ENCODE data around the gene RO60. TPM values are rescaled to one million over a fixed set of nuclear protein-coding genes. Genes with fewer than 3 reads are reported as not detected.
A peak's percentile ranks its signal among the peaks of the same experiment; 100 is the strongest.

RO60 gene
- 87.8 and 92.4 TPM in 2 replicates for total RNA-seq
- long read RNA-seq, full-length matches to known transcripts: 320 of 420 reads
- long read RNA-seq, partial matches to known transcripts: 7 of 420 reads
- long read RNA-seq, other reads (novel, unspliced or antisense): 93 of 420 reads

DNA sequence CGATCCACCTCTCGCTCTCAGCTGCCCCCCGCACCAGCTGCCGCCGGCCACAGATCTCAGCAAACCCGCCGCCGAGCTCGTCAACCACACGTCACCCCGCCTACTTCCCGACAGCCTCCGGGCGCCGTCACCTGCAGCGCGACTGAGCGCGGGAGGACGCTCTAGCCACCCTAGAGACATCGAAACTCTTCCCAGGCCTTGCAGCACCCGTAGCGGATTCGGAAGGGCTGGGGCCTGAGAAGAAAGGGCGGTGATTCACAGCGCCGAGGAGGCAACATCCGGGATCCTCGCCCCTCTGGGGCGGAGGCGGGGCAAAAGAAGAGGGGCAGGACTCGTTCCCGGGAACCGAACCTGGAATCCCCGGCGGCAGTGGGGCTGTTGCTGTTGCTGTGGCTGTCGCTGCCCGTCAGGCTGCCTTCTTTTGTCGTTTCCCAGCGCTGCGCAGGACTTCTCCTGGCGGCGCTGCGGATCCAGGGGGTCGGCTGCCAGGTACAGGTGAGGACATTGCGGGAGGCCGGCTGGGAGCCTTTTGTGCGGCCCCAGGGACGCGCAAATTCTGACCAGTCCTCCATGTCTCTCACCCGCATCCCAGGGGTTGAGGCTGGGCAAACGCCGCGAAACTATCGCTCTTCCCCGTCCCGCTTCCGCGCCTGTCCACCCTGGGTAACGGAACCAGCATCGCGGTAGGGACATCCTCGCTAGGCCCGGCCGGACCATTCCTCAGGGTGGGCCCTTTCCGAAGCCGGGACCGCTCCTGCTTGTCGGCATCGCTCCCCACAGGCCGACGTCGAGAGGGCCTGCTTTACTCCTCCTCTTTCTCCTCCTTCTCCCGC is at the start of gene RO60, which contains the start of gene UCHL5:
Gene RO60 (plus strand): TSS at position 331 of the 833 bp plus-strand sequence. CDS start 9,443 bp downstream, outside the sequence.
Gene UCHL5 (minus strand): TSS at position 79 of the 833 bp plus-strand sequence. CDS start 100 bp downstream, outside the sequence.
- TF ChIP-seq, protein P1, sequence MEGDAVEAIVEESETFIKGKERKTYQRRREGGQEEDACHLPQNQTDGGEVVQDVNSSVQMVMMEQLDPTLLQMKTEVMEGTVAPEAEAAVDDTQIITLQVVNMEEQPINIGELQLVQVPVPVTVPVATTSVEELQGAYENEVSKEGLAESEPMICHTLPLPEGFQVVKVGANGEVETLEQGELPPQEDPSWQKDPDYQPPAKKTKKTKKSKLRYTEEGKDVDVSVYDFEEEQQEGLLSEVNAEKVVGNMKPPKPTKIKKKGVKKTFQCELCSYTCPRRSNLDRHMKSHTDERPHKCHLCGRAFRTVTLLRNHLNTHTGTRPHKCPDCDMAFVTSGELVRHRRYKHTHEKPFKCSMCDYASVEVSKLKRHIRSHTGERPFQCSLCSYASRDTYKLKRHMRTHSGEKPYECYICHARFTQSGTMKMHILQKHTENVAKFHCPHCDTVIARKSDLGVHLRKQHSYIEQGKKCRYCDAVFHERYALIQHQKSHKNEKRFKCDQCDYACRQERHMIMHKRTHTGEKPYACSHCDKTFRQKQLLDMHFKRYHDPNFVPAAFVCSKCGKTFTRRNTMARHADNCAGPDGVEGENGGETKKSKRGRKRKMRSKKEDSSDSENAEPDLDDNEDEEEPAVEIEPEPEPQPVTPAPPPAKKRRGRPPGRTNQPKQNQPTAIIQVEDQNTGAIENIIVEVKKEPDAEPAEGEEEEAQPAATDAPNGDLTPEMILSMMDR (IDR thresholded peaks at IDR 0.05; ENCODE audit: unreplicated experiment): no peak
- H3K9me3 Mint-ChIP-seq (ENCODE audit: low read depth): no peaks in the 10 kb centered on the region
- peak within 1 kb of the TSS; percentile 99 for H3K4me3 Mint-ChIP-seq (ENCODE audit: low read depth)
- peak; percentile 84 for DNase-seq (ENCODE audit: low spot score, unreplicated experiment)
- H3K27ac Mint-ChIP-seq: peak within 1 kb of the TSS; percentile 98
- H3K27me3 Mint-ChIP-seq: no peaks in the 10 kb centered on the region
- peaks cover 5% of the 10 kb centered on the region for H3K36me3 Mint-ChIP-seq (ENCODE audit: insufficient read depth)
- peaks cover 22% of the 10 kb centered on the region for H3K4me1 Mint-ChIP-seq (ENCODE audit: low read depth)

DNA sequence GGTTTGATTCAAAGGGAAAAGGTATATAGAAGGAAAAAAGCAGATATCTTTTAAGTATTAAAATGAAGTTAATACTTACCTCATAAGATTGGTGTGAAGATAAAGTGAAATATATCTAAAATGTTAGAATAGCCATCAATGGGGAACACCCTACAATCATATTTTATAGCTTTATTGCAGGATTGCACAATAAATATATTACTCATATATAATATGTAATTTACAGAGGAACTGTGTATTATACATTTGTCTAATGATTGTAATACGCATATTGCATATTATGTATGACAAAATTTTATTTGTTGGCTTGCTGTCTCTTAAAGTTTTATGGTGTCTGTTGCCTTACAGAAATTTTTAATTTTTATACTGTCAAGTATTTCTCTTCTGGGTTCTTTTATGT is 48.0 kb upstream of the RO60 start:
- H3K4me3 Mint-ChIP-seq (ENCODE audit: low read depth): no peak overlapping the region
- peaks cover 23% of the 10 kb centered on the region for H3K4me1 Mint-ChIP-seq (ENCODE audit: low read depth)
- peaks cover 3% of the 10 kb centered on the region for H3K9me3 Mint-ChIP-seq (ENCODE audit: low read depth)
- H3K27ac Mint-ChIP-seq: no peak overlapping the region
- H3K27me3 Mint-ChIP-seq: peaks cover 10% of the 10 kb centered on the region
- TF ChIP-seq, protein P1 (IDR thresholded peaks at IDR 0.05; ENCODE audit: unreplicated experiment): no peak
- DNase-seq (ENCODE audit: low spot score, unreplicated experiment): no peak
- peaks cover 2% of the 10 kb centered on the region for H3K36me3 Mint-ChIP-seq (ENCODE audit: insufficient read depth)

DNA sequence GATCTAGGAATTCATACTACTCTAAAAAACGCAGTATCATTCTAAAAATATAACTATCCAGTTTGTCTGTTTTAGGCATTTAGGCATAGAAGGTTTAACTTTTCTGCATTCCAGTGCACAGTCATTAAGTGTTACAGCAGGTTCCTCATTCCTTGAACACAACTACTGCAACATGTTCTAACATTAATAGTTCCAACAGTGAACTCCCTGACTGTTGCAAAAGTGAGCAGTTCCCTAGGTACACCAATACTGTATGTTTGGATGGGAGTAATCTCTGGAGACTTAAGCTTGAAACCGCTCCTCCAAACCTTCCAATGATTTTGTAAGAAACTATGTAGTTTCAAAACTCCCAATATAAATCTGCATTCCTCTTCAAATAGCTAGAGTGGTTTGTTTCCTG is 46.4 kb upstream of the RO60 start:
- peaks cover 3% of the 10 kb centered on the region for H3K27me3 Mint-ChIP-seq
- peaks cover 16% of the 10 kb centered on the region for H3K4me1 Mint-ChIP-seq (ENCODE audit: low read depth)
- DNase-seq (ENCODE audit: low spot score, unreplicated experiment): no peak
- TF ChIP-seq, protein P1 (IDR thresholded peaks at IDR 0.05; ENCODE audit: unreplicated experiment): no peak
- no peaks in the 10 kb centered on the region for H3K9me3 Mint-ChIP-seq (ENCODE audit: low read depth)
- peaks cover 2% of the 10 kb centered on the region for H3K36me3 Mint-ChIP-seq (ENCODE audit: insufficient read depth)
- H3K4me3 Mint-ChIP-seq (ENCODE audit: low read depth): no peak overlapping the region
- no peak overlapping the region for H3K27ac Mint-ChIP-seq

DNA sequence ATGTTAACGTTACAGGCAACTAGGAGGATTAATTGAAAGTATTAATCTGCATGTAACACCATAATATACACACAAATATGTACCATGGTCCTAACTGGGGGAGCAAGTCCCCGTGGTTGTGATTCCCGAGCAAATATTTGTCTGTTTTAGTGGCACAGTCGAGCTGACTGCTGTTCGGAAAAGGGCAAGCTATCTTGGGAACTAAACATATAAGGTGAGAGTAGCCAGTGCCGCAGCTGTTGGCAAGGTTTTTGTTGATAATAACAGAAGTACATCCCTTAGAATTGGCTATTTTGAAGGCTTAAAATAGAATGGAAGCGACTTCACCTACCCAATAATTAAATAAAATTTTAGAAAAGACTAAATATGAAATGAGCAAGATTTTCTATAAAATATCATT is 45.7 kb upstream of the RO60 start:
- Mint-ChIP-seq H3K9me3 (ENCODE audit: low read depth) (no peaks in the 10 kb centered on the region), H3K36me3 (ENCODE audit: insufficient read depth) (peaks cover 2% of the 10 kb centered on the region), H3K4me3 (ENCODE audit: low read depth) (no peak overlapping the region), H3K27ac (no peak overlapping the region), H3K4me1 (ENCODE audit: low read depth) (peaks cover 16% of the 10 kb centered on the region), H3K27me3 (peaks cover 3% of the 10 kb centered on the region)
- TF ChIP-seq, protein P1 (IDR thresholded peaks at IDR 0.05; ENCODE audit: unreplicated experiment): no peak
- DNase-seq (ENCODE audit: low spot score, unreplicated experiment): no peak

DNA sequence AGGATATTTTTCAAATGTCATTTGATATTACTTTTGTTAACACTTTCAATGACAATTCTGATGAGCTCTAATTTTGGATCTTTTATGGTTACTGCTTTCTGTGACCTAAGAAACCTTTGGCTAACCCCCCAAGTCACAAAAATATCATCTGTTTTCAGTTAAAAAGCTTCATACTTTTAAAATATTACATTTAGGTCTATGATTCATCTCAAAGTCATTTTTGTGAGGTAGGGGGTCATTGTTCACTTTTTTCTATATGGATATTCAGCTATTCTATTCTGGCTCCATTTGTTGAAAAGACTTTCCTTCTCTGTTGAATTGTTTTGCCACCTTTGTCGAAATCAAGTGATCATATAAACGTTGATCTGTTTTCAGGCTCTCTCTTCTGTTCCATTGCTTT is 45.0 kb upstream of the RO60 start:
- H3K27me3 Mint-ChIP-seq: peaks cover 3% of the 10 kb centered on the region
- DNase-seq (ENCODE audit: low spot score, unreplicated experiment): no peak
- TF ChIP-seq, protein P1 (IDR thresholded peaks at IDR 0.05; ENCODE audit: unreplicated experiment): no peak
- H3K4me3 Mint-ChIP-seq (ENCODE audit: low read depth): no peak overlapping the region
- H3K9me3 Mint-ChIP-seq (ENCODE audit: low read depth): no peaks in the 10 kb centered on the region
- peaks cover 11% of the 10 kb centered on the region for H3K4me1 Mint-ChIP-seq (ENCODE audit: low read depth)
- H3K36me3 Mint-ChIP-seq (ENCODE audit: insufficient read depth): peaks cover 2% of the 10 kb centered on the region
- H3K27ac Mint-ChIP-seq: no peak overlapping the region
